Activated T-helper 9 cell treated with anti-CD3 and anti-CD28 coated beads, Interleukin-2, amount 50 U/mL, for 16 hours (primary cell): Measurements from ENCODE around the gene WWC2.
"Not testable (repeated sequence)": the region's sequence is repeated elsewhere in the genome, so short reads cannot be mapped to it uniquely, and the experiment has no call there.

ENCODE experiments used
- DNase-seq: peaks from one replicate; pipeline ENCODE4 v3.0.0-alpha.2; 2020; ENCODE audit warnings: low read depth

Gene WWC2

DNA sequence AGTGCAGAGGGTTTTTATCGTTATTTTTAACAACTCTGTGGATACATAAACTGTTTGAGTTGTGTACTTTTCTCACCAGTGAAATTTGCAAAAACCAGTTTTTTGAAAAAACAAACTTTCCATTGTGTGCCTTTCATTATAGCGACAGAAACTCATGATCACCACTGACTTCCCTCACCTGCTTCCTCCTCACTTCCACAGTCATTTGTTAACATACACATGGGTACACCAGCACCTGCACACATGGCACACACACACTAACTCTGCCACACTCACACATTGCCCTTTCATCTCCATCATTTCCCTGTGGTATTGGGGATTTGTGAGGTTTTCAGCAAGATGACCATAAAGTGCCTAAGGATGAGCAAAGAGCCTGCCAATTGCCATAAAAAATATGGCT, 200.4 kb downstream of the WWC2 start:
- no peak for DNase-seq

DNA sequence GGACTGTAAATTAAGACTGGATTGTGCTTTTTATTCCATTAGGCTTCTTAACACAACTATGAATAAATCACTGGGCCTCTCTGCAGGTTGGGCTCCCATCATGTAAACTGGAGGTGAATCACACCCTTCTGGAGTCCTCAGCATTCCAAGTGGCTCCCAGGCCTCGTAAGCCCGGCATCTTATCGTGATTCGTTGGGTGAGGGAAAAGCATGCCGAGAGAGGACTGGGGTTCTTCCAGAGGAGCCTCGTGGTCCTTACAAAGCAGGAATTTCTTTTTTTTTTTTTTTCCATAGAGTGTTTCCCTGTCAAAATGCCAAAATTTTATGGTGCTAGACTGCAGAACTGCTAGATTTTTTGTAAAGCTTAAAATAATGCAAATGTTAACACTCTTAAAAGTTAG, 201.0 kb downstream of the WWC2 start:
- no peak for DNase-seq

DNA sequence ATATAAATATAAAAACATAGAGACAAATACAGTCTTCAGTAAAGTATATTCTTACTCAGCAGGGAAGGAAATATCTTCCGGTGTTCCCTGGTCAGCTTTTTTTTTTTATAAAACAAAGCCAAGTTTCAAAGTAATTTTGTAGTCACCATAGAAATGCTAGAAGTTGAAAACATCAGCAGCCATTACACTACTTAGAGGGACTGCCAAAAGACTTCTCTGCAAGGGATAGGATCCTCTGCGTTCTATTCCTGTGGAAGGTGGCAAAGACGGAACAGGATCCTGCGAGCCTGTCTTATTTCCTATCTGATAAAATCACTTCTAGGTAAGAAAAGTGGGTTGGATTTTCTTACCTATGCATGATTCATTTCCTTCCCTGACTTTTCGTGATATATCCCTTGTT, 201.6 kb downstream of the WWC2 start:
- no peak for DNase-seq

DNA sequence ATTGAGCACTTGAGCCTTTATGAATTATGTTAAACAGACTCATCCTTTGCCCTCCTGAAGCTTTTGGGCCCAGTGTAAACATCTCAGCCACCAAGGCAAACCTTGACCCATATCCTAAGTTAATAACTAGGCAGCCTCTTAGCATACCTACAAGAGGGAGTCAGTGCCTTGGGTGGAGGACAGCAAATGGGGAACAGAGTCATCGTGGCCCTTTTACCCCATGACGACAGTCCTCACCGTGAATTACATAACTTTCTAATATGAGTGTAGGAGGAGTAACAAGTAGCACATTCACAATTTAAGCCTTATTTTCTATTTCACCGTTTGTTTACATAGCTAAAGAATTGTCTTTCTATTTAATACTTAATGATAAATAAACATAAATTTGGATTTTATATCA, 204.2 kb downstream of the WWC2 start:
- DNase-seq, result no peak

DNA sequence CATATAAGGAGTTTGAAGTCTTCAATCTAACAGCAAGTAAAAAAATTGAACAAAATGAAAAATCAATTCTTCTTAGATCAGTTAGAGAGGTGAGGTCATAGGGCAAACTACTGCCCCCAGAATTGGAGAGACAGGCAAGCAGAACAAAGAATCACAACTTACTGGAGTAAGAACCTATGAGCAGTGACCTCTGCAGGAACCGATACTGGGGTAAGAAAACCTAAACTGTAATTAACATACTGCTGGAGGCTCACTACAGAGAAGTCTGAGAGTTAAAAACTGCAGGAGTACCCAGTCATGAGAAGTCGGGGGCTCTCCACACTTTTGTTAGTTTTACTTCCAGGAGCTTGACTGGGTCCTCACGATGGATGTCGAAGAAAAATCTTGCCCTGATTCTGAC, 205.0 kb downstream of the WWC2 start:
- no peak for DNase-seq

DNA sequence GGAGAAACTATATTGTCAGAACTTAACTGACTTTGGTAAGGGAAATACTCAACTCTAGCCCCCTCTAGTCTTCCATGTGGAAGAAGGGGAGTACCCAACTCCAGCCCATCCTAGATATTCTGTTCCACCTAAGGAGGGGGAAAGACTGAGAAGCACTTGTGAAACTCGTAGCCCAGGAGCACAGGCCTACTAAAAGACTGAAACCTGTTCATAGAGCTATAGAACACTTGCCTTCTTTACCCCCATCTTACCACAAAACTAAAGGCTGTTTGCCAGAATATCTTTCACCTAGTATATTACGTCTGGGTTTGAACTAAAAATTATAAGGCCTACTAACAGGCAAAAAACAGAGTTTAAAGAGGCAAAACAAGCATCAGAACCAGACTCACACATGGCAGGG, 205.5 kb downstream of the WWC2 start:
- no peak for DNase-seq

DNA sequence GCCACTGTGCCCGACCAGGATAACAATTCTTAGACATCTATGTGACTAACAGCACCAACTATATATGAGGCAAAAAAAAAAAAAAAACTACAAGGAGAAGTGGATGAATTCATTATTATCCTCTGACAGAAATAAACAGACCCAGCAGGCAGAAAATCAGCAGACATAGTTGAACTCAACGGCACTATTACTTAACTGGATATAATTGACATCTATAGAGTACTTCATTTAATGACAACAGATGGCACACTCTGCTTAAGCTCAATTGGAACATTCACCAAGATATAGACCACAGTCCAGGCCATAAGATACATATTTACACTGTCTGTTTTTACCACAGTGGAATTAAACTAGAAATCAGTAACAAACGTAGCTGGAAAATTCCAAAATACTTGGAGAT, 207.8 kb downstream of the WWC2 start:
- DNase-seq, result no peak

DNA sequence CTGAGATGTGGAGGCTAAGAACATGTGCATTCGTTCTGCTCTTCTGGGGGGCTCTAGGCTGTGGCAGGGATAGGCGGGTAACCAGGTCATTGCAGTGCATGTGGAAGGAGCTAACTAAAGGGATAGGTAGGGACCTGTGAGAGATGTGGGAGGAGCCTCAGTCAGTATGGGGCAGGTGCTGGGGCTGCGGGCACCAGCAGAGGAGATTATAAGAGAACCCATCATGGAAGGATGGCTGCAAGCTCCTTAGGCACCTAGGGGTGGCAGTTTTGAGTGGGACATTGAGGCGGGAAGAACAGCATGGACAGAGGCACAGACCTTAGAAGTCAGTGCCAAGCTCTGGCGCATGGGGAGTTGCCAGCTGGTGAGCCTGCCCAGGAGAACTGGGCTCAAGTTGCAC, 213.8 kb downstream of the WWC2 start:
- DNase-seq, result no peak

DNA sequence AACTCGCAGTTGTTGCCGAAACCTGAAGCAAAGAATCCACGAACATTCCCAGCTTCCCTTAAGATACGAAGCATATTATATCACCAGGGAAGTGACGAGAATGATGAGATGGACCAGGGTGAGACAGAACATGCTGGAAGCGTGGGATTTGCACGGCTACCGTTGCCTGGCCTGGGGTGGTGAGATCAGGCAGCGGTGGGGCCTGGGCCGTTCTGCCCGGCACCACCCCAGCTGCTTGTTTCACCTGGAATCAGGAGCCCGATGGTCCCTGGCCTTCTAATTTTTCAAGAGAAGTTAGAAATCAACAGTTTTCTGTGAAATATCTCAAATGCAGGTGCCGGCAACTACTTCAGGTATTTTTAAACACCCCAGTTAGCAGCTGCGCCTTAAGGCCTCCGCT, 215.3 kb downstream of the WWC2 start:
- no peak for DNase-seq

DNA sequence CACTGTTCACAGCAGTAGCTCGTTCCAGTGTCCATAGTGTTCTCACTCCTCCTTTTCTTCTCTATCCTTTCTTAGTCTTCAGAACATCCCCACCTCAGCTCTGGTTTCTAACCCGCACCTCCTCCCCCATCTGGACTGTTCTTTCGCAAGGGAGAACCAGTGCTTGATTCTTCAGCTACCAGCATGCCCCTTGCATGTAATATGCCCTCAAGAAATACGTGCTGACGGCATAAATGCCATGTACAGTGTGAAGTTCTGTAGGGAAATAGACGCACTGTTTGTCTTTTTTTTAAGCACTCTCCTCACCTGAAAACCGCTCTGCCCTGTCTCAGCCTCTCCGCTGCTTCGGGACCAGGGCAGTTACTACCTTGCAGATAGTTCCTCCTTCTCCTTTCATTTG, 215.7 kb downstream of the WWC2 start:
- no peak for DNase-seq

DNA sequence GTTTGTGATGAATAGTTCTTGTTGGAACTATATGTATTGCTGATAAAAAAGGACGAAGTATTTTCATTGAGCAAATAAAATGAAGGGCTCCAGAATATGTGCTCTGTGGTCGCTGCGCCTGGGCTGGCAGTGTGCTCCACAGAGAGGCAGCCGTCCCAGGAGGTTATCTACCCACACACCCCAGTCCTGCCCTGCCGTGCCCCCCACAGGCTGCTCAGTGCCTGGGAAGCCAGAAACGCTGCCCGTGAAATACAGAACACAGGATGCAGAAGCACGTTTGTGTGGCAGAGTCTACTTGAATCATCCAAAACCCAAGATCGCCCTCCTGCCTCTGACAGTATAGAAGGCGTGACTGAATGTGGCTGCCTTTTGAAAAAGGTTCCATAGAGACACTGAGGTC, 219.6 kb downstream of the WWC2 start:
- no peak for DNase-seq

DNA sequence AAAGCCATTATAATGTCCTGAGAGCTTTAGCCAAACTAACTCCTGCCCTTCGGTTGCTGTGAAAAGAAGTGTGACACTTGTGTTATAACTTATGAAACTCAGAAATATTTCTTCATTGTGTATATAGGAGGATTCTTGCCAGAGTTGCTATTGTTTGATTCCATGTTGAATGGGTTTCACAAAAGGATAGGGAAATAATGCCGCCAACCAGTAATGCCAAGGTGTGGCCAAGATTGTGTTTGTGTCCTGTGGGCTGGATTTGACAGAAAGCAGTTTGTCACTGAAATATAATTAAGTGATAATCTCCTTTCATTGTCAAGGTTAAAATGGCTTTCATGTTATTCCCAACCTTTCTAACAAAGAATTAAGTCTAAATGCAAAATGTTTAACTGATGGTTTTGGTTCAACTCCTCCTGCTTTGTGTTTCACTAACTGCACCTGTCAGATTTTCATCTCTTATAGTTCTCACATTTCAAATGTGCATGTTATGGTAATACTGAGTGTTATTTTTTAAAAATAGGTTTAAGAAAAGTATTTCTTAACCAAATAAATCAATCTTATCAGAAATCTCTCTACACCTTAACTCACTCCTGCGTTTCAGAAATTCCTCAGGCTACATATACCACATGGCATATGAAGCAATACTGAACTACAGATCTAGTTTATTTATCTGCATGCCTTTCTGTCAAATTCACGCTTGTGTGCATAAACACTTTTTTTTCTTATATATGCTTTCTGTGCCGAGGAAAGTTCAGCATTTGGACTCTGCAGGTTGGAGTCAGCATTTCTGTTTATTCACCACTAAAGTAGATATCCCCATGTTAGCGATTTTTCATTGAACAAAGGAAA, 221.4 kb downstream of the WWC2 start, which contains the start of gene CLDN22:
Gene CLDN22, minus strand, starts transcription at position 66 of the 849 bp plus-strand sequence. Its CDS starts 58 bp downstream, at position 8.
- no peak for DNase-seq

DNA sequence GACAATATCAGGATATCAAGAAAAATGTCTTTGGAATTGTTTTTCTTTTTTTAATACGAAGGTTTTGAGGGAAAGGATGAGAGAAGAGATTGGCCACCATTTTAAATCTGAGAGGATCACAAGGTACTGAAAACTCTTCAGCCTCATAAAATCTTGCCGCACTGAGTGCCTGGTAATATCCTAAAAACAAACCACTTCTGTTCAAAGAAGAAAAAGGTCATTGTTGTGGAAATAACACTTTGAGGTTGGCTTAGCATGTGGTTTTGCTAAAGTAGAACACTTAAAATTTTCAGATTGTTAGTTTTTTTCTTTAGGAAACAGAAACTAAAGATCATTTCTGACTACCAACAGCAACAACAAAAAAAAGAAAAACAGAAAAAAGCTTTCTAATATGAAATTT, 222.0 kb downstream of the WWC2 start:
- DNase-seq, result no peak

DNA sequence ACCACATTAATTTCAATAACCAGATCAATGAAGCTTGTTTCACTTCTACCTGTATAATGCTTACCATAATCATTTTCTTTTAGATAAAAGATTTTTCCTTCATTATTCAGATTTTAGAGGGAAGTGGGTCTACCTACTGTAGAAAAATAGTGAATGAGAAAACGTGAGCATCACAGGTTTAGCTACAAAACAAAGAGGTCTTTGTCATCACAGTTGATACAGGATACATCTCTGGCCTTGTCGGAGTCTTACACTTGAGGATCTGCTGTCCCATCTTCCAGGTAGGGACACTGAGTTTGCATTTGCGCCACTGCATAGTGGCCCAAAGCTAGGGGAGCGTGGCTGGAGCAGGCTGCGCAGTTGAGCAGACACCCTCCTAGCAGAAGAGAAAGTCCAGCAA, 222.5 kb downstream of the WWC2 start:
- no peak for DNase-seq

DNA sequence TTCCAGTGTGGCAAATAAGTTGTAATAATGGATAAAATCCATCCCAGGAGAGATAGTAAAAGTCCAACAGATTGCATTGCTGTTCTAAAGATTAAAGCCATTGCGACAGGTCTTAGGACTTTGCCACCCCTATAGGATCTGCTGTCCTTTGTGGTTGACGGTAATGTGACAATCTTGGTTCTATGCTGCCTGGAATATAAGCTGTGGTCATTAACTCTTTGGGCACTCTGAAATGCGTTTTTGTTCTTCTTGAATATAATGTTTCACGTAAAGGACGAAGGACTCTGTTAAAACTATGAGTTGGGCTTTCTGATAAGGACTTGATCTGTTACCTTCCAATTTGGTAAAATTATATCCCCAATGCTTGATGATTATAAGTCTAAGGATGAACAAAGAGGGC, 223.3 kb downstream of the WWC2 start, which contains the start of gene CLDN24:
Gene CLDN24, minus strand, starts transcription at position 101 of the 400 bp plus-strand sequence. Its CDS starts 0 bp downstream, at position 101.
- no peak for DNase-seq

DNA sequence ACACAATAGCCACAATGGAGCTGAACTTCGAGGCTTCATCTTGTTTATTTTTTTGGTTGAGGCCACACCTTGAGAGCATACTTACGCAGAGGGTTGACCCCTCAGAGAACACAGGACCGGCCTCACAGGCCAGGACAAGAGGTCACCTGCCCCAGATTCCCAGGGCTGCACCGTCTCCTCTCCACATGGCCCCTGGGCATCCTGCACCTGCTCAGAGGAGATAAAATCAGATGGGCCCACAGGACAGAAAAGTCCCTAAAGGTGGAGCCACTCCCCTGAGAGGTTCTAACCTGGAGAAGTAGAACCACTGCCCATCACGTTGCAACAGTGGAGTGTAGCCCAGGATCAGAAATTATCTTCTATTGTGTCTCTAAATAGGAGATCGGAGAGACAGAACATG, 224.2 kb downstream of the WWC2 start:
- DNase-seq, result no peak

DNA sequence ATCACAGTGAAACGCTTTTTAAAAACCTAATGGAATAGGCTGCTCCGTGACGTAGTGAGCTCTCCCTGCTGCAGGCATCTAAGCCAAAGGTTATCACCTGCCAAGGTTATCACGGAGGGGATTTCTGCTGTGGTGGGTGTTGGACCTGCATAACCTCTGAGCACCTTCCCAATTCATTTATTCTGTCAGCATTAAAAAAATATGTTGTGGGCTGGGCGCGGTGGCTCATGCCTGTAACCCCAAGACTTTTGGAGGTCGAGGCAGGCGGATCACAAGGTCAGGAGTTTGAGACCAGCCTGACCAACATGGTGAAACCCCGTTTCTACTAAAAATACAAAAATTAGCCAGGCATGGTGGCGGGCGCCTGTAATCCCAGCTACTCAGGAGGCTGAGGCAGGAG, 225.0 kb downstream of the WWC2 start:
- DNase-seq, result not testable (repeated sequence)

DNA sequence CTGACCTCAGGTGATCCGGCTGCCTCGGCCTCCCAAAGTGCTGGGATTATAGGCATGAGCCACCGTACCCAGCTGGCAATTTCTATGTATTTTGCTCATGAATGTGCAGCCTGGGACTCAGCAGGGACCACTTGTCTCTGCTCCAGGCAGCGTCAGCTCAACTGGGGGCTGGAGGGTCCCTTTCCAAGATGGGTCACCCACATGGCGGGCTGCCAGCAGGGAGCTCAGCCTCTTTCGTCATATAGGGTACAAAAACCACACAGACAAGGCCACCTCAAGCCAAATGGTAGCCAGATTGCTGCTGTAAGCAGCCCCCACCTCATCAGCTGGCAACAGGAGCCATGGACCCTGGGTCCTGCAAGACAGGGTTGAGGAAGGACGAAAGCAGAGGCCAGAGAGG, 225.6 kb downstream of the WWC2 start:
- no peak for DNase-seq

DNA sequence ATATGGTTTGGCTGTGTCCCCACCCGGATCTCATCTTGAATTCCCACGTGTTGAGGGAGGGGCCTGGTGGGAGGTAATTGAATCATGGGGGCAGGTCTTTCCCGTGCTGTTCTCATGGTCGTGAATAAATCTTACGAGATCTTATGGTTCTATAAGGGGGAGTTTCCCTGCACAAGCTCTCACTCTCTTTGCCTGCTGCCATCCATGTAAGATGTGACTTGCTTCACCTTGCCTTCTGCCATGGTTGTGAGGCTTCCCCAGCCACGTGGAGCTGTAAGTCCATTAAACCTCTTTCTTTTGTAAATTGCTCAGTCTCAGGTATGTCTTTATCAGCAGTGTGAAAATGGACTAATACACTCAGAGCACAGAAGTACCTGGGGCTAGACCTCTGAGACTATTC, 227.3 kb downstream of the WWC2 start:
- DNase-seq, result not testable (repeated sequence)

DNA sequence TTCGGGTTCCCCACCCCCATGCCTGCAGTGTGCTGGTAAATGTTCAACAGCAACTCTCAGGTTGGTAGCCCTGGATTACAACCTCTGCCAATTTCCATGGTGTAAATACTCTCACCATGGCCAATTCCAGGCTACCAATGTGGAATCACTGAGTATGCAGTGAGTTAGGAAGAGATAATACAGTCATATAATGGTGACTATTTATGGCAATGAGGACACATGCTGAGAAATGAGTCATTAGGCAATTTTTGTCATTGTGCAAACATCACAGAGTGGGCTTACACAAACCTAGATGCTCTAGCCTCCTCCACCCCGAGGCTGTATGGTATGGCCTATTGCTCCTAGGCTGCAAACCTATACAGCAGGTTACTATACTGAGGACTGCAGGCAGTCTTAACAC, 227.8 kb downstream of the WWC2 start:
- DNase-seq, result no peak

DNA sequence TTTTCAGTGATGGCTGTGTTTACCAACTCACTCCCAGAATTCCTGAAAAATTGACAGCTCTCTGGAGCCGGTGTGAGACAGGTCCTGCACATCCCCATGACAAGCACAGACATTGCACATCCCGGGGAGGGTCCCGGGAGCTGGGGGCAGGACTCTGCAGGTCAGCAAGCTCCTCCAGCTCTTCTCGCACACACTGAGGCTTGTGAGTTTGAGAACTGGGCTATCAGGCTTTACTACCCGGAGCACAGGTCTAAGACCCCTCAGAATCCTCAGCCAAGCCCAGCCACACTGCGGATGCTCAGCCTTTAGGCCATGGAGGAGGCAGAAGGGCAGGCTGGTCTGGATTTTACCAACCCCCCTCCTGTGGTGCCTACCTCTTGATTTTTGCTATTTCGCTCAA, 228.8 kb downstream of the WWC2 start:
- no peak for DNase-seq

DNA sequence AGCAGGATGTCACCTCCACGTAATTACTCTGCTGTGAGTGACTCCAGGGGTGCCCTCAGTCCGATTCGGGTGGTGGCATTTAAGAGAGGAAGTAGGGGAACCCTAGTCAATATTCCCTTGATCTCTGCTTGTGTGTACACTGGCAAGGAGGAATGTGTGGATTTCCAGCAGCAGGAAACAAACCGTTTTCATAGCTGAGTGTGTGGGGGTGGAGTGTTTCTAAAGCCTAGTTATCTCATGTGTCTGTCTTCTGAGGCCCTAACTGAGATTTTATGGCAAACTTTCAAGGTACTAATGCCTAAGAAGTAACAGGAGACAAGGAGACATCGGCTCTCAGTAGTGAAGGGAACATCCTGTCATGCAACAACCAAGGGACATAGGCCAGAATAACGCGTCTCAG, 229.8 kb downstream of the WWC2 start:
- DNase-seq, result no peak

DNA sequence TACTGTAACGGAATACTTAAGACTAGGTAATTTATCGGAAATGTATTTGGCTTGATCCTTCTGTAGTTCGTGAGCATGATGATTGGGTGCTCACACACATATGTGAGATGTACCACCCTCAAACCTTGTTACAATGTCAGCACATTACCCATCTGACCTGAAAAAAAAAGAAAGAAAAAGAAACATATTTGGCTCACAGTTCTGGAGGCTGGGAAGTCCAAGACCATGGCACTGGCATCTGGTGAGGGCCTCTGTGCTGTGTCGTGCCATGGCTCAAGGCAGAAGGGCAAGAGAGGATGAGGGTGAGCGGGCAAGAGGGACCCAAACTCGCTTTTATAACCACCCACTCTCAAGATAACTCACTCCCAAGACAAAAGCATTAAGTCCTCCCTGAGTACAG, 230.2 kb downstream of the WWC2 start:
- DNase-seq, result no peak
